Neural progenitor cell (in vitro differentiated cells): ENCODE results near the gene CYP4V2. TPM values are rescaled to one million over a fixed set of nuclear protein-coding genes. Genes with fewer than 3 reads are reported as not detected.

Experiments
- DNase-seq: peaks from one replicate; pipeline ENCODE4 v3.0.0-alpha.2; 2016; ENCODE audit warnings: low spot score
- H2AFZ ChIP-seq: fragments of 200-600 bp; sonication (generic); replicated peaks from 2 replicates; pipeline ENCODE4 v1.6.1; 2016; ENCODE audit warnings: antibody characterized with exemption
- H3F3A ChIP-seq: fragments of 200-600 bp; sonication (generic); 2 replicates; pipeline ENCODE4 v1.6.1; 2016; ENCODE audit warnings: antibody characterized with exemption, low read depth
- H3K27ac ChIP-seq: fragments of 200-600 bp; sonication (generic); 2 replicates; pipeline ENCODE4 v1.5.1; 2016; ENCODE audit warnings: mild to moderate bottlenecking
- H3K27me3 ChIP-seq: fragments of 200-600 bp; sonication (generic); 2 replicates; pipeline ENCODE4 v1.6.1; 2016; ENCODE audit warnings: mild to moderate bottlenecking, moderate library complexity
- H3K36me3 ChIP-seq: fragments of 200-600 bp; sonication (generic); 2 replicates; pipeline ENCODE4 v1.5.1; 2016
- H3K4me1 ChIP-seq: fragments of 200-600 bp; sonication (generic); 2 replicates; pipeline ENCODE4 v1.6.1; 2016; ENCODE audit warnings: mixed run types
- H3K4me2 ChIP-seq: fragments of 200-600 bp; sonication (generic); 2 replicates; pipeline ENCODE4 v1.6.1; 2016
- H3K4me3 ChIP-seq: fragments of 200-600 bp; sonication (generic); 2 replicates; pipeline ENCODE4 v1.5.1; 2016
- H3K79me2 ChIP-seq: fragments of 200-600 bp; sonication (generic); 2 replicates; pipeline ENCODE4 v1.6.1; 2016; ENCODE audit warnings: low read depth
- H3K9ac ChIP-seq: fragments of 200-600 bp; sonication (generic); 2 replicates; pipeline ENCODE4 v1.6.1; 2016
- H3K9me3 ChIP-seq: fragments of 200-600 bp; sonication (generic); 2 replicates; pipeline ENCODE4 v1.5.1; 2016; ENCODE audit warnings: low read depth
- H4K20me1 ChIP-seq: fragments of 200-600 bp; sonication (generic); 2 replicates; pipeline ENCODE4 v1.6.1; 2016; ENCODE audit warnings: low read depth
- H3K27ac Mint-ChIP-seq: 3 replicates; pipeline ENCODE4 v1.8.0; 2021; ENCODE audit warnings: mixed read lengths
- H3K27me3 Mint-ChIP-seq: 2 replicates; pipeline ENCODE4 v1.8.0; 2022; ENCODE audit warnings: low read depth, mild to moderate bottlenecking, inconsistent platforms, moderate library complexity, mixed read lengths; ENCODE audit not compliant: insufficient read depth
- H3K36me3 Mint-ChIP-seq: 3 replicates; pipeline ENCODE4 v1.8.0; 2021; ENCODE audit warnings: mixed read lengths
- H3K4me1 Mint-ChIP-seq: 3 replicates; pipeline ENCODE4 v1.8.0; 2021; ENCODE audit warnings: mixed read lengths
- H3K4me3 Mint-ChIP-seq: 3 replicates; pipeline ENCODE4 v1.8.0; 2021; ENCODE audit warnings: mild to moderate bottlenecking, moderate library complexity, mixed read lengths
- H3K9me3 Mint-ChIP-seq: 3 replicates; pipeline ENCODE4 v1.8.0; 2020; ENCODE audit warnings: mixed read lengths
- CTCF ChIP-seq: fragments of 200-600 bp; sonication (generic); IDR thresholded peaks from 2 replicates; pipeline ENCODE4 v1.5.1; 2017; ENCODE audit warnings: antibody characterized with exemption, mild to moderate bottlenecking
- EZH2 ChIP-seq: fragments of 200-600 bp; sonication (generic); IDR thresholded peaks from 2 replicates; pipeline ENCODE4 v1.6.1; 2017; ENCODE audit warnings: antibody characterized with exemption, mild to moderate bottlenecking, moderate library complexity
- EZH2phosphoT487 ChIP-seq: fragments of 200-600 bp; sonication (generic); IDR thresholded peaks from 2 replicates; pipeline ENCODE4 v1.6.1; 2017; ENCODE audit warnings: antibody characterized with exemption
- total RNA-seq: library from RNA; depleted of rRNA; stranded (reverse); fragments of >200 nt; gene quantifications from 2 replicates; pipeline ENCODE4 v1.2.3, GENCODE V29; 2015; ENCODE audit warnings: low replicate concordance

The CYP4V2 gene
- total RNA-seq, 1 donor from 2014 or later, result 0.37 TPM

GRCh38 chr4:186248643-186249042 is 57.3 kb downstream of the CYP4V2 start:
- no peak overlapping the region for H3K27ac ChIP-seq
- H3K4me3 ChIP-seq, result no peak overlapping the region
- Mint-ChIP-seq H3K4me3 (no peak overlapping the region), H3K27ac (no peak overlapping the region), H3K27me3 (peaks cover 4% of the 10 kb centered on the region), H3K4me1 (peaks cover 9% of the 10 kb centered on the region), H3K36me3 (peaks cover 1% of the 10 kb centered on the region), H3K9me3 (peaks cover 15% of the 10 kb centered on the region)
- no peaks in the 10 kb centered on the region for H3K27me3 ChIP-seq
- H3K4me2 ChIP-seq, result no peak overlapping the region
- no peaks in the 10 kb centered on the region for H3K79me2 ChIP-seq
- peaks cover 2% of the 10 kb centered on the region for H3F3A ChIP-seq
- no peaks in the 10 kb centered on the region for H3K9me3 ChIP-seq
- H3K36me3 ChIP-seq, result no peaks in the 10 kb centered on the region
- no peak overlapping the region for H2AFZ ChIP-seq
- no peak for TF ChIP-seq EZH2
- TF ChIP-seq EZH2phosphoT487, result no peak
- TF ChIP-seq CTCF, result no peak
- no peaks in the 10 kb centered on the region for H4K20me1 ChIP-seq
- no peak overlapping the region for H3K9ac ChIP-seq
- H3K4me1 ChIP-seq, result peaks cover 20% of the 10 kb centered on the region
- DNase-seq, result no peak

- Mint-ChIP-seq H3K27ac (no peak overlapping the region), H3K4me1 (peaks cover 9% of the 10 kb centered on the region), H3K9me3 (peaks cover 15% of the 10 kb centered on the region), H3K4me3 (no peak overlapping the region), H3K36me3 (peaks cover 1% of the 10 kb centered on the region), H3K27me3 (peaks cover 4% of the 10 kb centered on the region)
- Histone ChIP-seq H3K4me1 (peaks cover 16% of the 10 kb centered on the region), H3K27me3 (no peaks in the 10 kb centered on the region), H2AFZ (no peak overlapping the region), H3K36me3 (no peaks in the 10 kb centered on the region), H3K4me3 (no peak overlapping the region), H3K79me2 (no peaks in the 10 kb centered on the region), H4K20me1 (no peaks in the 10 kb centered on the region), H3K27ac (no peak overlapping the region), H3K9me3 (no peaks in the 10 kb centered on the region), H3K4me2 (no peak overlapping the region), H3F3A (no peaks in the 10 kb centered on the region), H3K9ac (no peak overlapping the region)
- TF ChIP-seq CTCF (no peak), EZH2 (no peak), EZH2phosphoT487 (no peak)
- DNase-seq, result no peak
Measured at GRCh38 chr4:186249785-186250754, 58.7 kb downstream of the CYP4V2 start.

- H3K27ac Mint-ChIP-seq, result no peak overlapping the region
- Histone ChIP-seq H3K27ac (no peak overlapping the region), H3K79me2 (no peaks in the 10 kb centered on the region), H3K4me3 (no peak overlapping the region), H3K9me3 (no peaks in the 10 kb centered on the region), H2AFZ (no peak overlapping the region), H3F3A (no peaks in the 10 kb centered on the region), H3K36me3 (no peaks in the 10 kb centered on the region), H3K27me3 (no peaks in the 10 kb centered on the region), H4K20me1 (no peaks in the 10 kb centered on the region), H3K4me1 (peaks cover 16% of the 10 kb centered on the region), H3K9ac (no peak overlapping the region), H3K4me2 (no peak overlapping the region)
- H3K36me3 Mint-ChIP-seq, result peaks cover 1% of the 10 kb centered on the region
- TF ChIP-seq CTCF, result no peak
- TF ChIP-seq EZH2, result no peak
- no peak for TF ChIP-seq EZH2phosphoT487
- no peak for DNase-seq
- peaks cover 14% of the 10 kb centered on the region for H3K9me3 Mint-ChIP-seq
- H3K27me3 Mint-ChIP-seq, result peaks cover 3% of the 10 kb centered on the region
- peaks cover 9% of the 10 kb centered on the region for H3K4me1 Mint-ChIP-seq
- no peak overlapping the region for H3K4me3 Mint-ChIP-seq
Measured at GRCh38 chr4:186250760-186251159, 59.4 kb downstream of the CYP4V2 start.
